GM21723 (cell line): ENCODE measurements around the gene GTF2I.
"Not testable (repeated sequence)": the region's sequence is repeated elsewhere in the genome, so short reads cannot be mapped to it uniquely, and the experiment has no call there.

Experiments
- ATAC-seq: cut with Tn5 transposase; IDR thresholded peaks from one replicate; pipeline ENCODE4 v1.9.1; 2021; ENCODE audit warnings: mild to moderate bottlenecking, moderate library complexity; ENCODE audit not compliant: unreplicated experiment

Gene GTF2I

DNA sequence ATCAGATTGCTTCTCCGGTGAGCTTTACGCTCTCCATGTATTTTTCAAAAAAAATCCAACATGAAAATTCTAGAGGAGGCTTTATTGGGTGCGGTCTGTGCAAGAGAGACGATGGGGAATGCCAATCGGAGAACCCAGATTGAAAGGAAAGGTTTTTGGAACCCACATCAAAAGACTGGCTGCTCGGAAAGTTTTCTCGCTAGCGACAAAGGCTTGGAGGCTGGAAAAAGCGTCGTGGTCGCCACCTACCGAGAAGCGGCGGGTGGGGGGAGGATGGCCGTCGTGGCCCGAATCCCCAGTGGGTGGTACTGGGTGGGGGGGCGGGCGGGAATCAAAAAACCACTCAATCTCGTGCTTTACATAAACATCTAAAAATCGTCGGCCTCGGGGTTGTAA lies 1.1 kb upstream of the GTF2I start:
- ATAC-seq = no peak

DNA sequence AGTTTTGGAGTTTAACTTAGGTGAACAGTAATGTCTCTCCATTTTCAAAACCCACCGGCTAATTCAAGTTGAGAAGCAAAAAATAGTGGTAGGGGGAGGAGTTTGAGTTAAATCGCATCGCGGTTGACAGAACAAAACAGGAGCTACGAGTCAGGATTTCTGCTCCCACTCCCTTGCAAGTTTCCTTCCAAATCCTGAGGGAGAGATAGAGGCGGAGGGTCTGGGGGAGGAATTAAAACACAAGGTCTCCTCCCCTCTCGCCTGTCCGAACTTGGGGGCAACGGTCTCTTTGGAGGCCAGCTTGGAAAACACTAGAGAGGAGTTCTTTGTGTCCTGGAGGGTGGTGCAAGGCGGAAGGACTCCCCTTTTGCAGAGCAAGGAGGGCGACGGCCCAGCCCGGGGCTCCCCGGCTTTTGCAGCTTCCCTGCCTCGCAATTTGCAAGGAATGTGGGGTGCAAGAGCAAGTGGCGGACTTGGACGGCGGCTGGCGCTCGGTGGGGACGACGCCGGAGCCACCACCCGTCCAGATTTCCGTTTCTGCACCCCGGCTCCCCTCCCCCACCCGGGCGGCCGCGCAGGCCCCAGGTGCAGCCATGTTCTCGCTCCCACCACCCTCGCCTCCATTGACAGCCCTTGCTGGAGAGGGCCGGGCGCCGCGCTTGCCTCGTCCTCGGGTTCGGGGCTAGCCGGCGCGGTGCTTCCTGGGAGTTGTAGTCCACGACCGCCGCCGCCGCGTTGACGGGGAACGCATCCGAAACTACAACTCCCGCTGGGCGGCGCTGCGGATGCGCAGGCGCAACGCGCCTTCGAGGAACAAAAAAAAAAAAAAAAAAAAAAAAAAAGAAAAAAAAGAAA lies 454 bp upstream of the GTF2I start:
- peak; percentile 54 for ATAC-seq

DNA sequence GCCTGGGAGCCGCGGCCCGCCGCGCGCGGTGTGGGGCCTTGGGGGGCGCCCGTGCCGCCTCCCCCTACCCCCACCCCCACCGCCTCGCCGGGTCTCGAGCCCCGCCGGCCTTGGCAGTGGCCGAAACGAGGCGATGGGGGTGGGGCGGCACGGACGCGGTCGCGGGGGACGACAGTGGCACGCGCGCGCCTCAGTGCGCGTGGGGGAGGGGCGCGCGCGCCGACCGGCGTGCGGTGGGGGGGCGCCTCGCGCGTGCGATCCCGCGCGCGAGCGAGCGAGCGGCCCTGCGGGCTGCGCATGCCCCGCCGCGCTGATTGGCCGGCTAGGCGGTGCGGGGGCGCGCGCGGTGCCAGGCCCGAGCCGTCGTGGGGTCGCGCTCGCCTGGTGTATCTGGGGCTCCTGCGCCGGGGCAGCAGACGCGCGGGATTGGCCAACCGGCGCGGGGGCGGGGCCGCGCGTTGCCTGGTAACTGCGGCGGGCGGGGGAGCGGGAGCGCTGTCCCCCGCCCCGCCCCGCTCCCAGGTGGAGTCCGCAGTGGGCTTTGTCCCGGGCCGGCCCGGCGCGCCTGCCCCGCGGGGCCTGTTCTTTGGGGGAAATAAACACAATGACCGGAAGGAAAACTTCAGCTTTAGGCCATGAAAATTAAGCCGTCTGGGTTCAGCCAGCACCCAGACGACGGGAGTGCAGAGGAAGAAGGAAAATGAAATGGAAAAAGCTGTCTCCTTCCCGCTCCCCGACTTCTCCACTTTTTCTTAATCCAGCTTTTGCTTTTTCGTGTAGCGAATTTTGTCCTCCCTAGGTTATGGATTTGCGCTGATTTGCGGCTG lies 873 bp downstream of the GTF2I start:
- peak; percentile 45 for ATAC-seq

DNA sequence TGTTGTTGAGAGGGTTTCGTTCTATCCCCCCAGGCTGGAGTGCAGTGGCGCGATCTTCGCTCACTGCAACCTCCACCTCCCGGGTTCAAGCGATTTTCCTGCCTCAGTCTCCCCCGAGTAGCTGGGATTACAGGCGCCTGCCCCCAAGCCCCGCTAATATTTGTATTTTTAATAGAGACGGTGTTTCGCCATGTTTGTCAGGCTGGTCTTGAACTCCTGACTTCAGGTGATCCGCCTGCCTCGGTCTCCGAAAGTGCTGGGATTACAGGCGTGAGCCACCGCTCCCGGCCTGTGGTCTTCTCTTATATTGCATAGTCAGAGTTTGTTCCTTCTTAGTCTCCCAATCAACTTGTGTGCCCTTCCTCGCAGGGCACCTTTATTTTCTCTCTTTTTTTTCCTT lies 2.7 kb downstream of the GTF2I start:
- not testable (repeated sequence) for ATAC-seq

DNA sequence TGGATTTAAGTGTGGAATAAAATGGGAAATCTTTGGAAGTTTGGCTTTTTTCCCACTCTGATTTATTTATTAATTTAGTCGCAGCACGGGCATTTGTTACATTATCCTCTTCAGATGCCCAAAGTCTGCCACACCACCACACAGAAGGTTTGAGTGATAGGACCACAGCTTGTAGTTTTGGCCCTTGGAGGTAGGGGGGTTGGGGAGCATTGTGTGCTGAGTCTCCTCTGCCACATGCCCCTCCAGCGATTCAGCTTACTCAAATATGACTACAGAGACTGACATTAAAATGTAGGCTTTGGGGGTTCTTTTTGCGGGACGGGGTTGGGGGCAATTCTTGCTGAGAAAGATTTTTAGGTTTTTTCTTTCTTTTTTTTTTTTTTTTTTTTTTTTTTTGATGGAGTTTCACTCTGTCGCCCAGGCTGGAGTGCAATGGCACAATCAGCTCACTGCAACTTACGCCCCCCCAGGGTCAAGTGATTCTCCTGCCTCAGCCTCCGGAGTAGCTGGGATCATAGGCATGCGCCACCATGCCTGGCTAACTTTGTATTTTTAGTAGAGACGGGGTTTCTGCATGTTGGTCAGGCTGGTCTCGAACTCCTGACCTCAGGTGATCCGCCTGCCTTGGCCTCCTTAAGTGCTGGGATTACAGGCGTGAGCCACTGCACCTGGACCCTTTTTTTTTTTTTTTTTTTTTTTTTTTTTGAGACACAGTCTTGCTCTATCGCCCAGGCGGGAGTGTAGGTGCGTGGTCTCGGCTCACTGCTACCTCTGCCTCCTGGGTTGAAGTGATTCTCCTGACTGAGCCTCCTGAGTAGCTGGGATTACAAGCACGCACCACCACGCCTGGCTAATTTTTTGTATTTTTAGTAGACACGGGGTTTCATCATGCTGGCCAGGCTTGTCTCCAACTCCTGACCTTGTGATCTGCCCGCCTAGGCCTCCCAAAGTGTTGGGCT lies 4.6 kb downstream of the GTF2I start:
- ATAC-seq = not testable (repeated sequence)

DNA sequence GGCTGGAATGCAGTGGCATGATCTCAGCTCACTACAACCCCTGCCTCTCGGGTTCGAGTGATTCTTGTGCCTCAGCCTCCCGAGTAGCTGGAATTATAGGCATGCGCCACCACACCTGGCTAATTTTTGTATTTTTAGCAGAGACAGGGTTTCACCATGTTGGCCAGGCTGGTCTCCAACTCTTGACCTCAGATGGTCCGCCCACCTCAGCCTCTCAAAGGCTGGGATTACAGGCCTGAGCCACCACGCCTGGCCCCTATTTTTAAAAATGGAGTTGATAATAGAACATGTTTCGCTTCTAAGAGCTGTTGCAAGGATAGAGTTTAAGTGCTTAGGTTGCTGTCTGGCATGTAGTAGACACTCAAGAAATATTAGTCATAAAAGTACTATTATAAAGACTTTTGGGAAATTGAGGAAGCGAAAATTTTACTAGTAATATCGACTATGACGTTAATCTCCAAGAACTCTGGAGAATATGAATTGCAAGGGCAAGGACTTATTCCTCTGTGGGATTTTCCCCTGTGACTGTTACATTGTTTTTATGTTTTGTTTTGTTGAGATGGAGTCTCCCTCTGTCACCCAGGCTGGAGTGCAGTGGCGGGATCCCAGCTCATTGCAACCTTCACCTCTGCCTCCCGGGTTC lies 7.9 kb downstream of the GTF2I start:
- no peak for ATAC-seq

DNA sequence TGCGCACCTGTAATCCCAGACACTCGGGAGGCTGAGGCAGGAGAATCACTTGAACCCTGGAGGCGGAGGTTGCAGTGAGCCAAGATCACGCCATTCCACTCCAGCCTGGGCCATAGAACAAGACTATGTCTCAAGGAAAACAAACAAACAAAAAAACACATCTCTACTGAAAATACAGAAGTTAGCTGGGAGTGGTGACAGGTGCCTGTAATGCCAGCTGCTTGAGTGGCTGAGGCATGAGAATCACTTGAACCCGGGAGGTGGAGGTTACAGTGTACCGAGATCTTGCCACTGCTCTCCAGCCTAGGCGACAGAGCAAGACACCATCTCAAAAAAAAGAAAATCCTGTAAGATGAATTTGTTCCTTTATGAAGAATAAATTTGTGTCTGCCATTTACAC lies 9.5 kb downstream of the GTF2I start:
- not testable (repeated sequence) for ATAC-seq

DNA sequence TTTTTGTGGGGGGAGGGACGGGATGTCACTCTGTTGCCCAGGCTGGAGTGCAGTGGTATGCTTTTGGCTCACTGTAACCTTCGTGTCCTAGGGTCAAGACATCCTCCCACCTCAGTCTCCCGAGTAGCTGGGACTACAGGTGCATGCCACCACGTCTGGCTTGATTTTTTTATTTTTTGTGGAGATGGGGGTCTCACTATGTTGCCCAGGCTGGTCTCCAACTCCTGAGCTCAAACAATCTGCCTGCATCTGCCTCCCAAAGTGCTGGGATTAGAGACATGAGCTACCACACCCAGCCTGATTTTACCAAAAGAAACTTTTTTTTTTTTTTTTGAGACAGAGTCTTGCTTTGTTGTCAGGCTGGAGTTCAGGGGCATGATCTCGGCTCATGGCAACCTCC lies 10.0 kb downstream of the GTF2I start:
- ATAC-seq = not testable (repeated sequence)

GRCh38 chr7:74671602-74672001 lies 14.1 kb downstream of the GTF2I start:
- ATAC-seq = no peak

GRCh38 chr7:74672343-74672915 lies 14.9 kb downstream of the GTF2I start:
- no peak for ATAC-seq

DNA sequence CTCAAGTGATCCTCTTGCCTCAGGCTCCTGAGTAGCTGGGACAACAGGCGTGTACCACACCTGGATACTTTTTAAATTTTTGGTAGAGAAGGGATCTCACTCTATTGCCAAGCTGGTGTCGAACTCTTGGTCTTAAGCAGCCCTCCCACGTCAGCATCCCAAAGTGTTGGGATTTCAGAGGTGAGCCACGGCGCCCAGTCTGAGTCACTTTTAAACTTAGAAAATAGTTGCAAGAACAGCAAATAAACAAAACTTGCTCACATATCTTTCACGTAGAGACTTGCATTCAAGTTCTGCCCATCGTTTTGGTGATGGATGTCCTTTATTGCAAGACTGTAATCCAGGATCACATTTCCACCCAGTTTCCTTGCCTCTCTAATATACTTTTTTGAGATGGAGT lies 16.6 kb downstream of the GTF2I start:
- no peak for ATAC-seq

DNA sequence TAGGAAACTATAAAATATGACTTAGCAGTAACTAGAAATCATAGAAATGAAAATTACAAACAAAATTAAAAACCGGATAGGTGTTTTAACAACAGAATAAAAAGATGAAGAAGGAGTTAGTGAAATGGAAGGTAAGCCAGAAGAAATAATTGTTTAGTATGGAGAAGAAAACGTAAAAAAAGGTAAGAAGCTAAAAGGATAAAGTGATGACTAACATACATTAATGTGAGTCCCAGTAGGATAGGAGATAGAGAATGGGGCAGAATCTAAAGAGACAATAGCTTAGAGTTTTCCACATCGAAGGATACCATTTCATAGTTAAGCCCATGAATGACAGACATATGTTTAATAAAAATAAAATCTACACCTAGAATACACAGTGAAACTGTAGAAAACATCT lies 25.3 kb downstream of the GTF2I start:
- no peak for ATAC-seq

DNA sequence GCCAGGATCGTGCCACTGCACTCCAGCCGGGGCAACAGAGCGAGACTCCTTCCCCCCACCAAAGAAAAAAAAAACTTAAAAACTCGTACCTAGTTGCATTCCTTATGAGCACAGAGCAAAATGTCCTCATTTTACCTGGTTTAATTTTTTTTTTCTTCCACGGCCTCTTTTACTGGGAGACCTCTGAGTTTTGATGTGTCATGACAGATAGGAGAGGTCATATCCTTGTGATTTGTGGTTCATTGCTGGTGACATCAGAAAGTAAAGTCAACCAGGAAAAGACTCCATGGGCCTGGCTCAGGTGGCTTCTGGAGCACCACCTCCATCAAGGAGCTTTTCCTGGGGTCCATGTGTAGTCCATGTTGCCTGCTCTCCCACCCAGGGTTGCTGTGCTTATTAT lies 26.3 kb downstream of the GTF2I start:
- no peak for ATAC-seq

DNA sequence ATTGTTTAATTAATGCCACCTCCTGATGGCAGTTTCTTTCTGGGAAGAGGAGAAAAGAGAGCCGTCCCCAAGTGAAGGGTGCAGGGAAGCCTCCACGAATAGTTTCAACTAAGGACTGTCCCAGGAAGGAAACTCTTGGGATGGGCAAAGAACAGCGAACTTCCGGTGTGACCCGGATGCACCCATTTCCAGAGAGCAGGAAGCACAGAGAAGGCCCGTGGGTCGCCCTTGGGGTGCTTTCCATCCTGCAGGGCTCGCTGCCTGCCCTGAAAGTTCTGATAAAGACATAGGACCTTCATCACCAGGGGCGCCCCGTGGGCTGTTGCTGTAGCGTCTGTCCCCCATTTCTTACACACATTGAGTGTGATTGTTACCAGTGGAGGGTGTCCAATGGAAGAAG lies 27.0 kb downstream of the GTF2I start:
- ATAC-seq = no peak

- ATAC-seq = no peak
Observed at GRCh38 chr7:74684921-74685320, 27.4 kb downstream of the GTF2I start.

DNA sequence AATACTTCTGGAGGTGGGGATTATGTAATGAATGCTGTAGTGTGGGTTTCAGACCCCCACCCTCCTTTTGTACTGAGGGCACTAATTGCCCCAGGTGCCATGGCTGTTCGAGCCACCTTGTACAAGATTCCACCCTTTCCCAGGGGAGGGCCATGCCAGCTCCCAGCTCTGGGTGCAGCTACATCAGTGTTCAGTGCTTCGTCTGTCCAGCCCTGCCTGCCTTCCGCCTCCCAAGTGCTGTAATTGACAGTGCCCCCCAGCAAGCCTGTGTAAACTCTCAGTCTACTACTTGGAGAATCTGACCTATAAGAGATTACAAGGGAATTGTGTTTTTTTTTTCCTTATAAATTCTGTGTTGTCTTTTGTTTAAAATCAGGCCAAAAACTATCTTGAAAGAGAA lies 33.0 kb downstream of the GTF2I start:
- no peak for ATAC-seq

- ATAC-seq = not testable (repeated sequence)
Observed at GRCh38 chr7:74704419-74704818, 46.9 kb downstream of the GTF2I start.

- ATAC-seq = no peak
Observed at GRCh38 chr7:74707238-74707637, 49.7 kb downstream of the GTF2I start.

GRCh38 chr7:74708569-74709275 lies 51.2 kb downstream of the GTF2I start:
- ATAC-seq = no peak
